Ascending aorta (tissue), 2 donors: ENCODE data around the gene CADM2. TPM values are rescaled to one million over a fixed set of nuclear protein-coding genes. Genes with fewer than 3 reads are reported as not detected.
"Not testable (repeated sequence)": the region's sequence is repeated elsewhere in the genome, so short reads cannot be mapped to it uniquely, and the experiment has no call there.

Experiments
- DNase-seq, 2 donors: peaks; one replicate each; pipeline ENCODE4 v3.0.0-alpha.2; 2019; ENCODE audit warnings: low spot score in 2 of 2
- H3K27ac ChIP-seq, 2 donors: fragments of 200-600 bp; sonication (generic); one replicate each; pipeline ENCODE4 v1.5.1; 2016 to 2017; ENCODE audit warnings: mild to moderate bottlenecking in 1 of 2
- H3K27me3 ChIP-seq: fragments of 200-600 bp; sonication (generic); one replicate; pipeline ENCODE4 v1.5.1; 2017
- H3K36me3 ChIP-seq, 2 donors: fragments of 200-600 bp; sonication (generic); one replicate each; pipeline ENCODE4 v1.5.1; 2016
- H3K4me1 ChIP-seq, 2 donors: fragments of 200-600 bp; sonication (generic); one replicate each; pipeline ENCODE4 v1.5.1; 2016 to 2017; ENCODE audit warnings: mild to moderate bottlenecking in 1 of 2
- H3K4me3 ChIP-seq, 2 donors: fragments of 200-600 bp; sonication (generic); one replicate each; pipeline ENCODE4 v1.5.1; 2016 to 2017; ENCODE audit warnings: mild to moderate bottlenecking in 1 of 2
- H3K9me3 ChIP-seq, 2 donors: fragments of 200-600 bp; sonication (generic); one replicate each; pipeline ENCODE4 v1.5.1; 2016
- intact Hi-C: fragments of 100-400 bp; cut with DNase I; formaldehyde crosslinking; loops from one replicate; pipeline ENCODE4 v1.15.1; 2023
- total RNA-seq: library from RNA; depleted of rRNA; stranded (reverse); fragments of >200 nt; gene quantifications from one replicate; pipeline ENCODE4 v1.1.0, GENCODE V29; 2016
- TF ChIP-seq, protein P1 (sequence below), 3 experiments: fragments of 200-600 bp in 2 of 3; fragments of 450-650 bp in 1 of 3; sonication (generic) in 2 of 3; IDR thresholded peaks; one replicate each; pipeline ENCODE4 v1.5.1; 2016 to 2019; ENCODE audit warnings: antibody characterized with exemption in 3 of 3, mild to moderate bottlenecking in 1 of 3, moderate library complexity in 1 of 3

Gene CADM2
- total RNA-seq, 1 donor from 2014 or later: 23.0 TPM

DNA sequence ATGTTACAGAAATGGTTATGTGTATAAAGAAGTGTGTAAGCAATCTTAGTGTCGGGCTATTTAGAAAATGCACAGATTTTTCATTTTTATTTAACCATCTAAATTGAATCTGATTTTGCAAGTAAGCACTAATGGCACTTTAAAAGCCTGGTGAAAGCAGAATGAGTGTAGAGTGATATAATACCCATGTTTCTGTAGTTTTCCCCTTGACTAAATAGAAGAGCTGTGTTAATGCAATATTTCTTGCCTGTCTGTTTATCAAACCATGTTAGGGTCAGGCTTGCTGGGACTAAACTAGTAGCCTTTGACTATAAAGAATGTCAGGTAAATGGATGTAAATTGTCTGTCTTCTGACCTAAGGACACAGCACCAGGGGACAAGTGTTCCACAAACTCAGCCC, 714.0 kb downstream of the CADM2 start:
- Histone ChIP-seq H3K4me1 (no peaks in the 10 kb centered on the region), H3K4me3 (no peak overlapping the region), H3K27me3 (no peaks in the 10 kb centered on the region), H3K9me3 (no peaks in the 10 kb centered on the region), H3K36me3 (no peaks in the 10 kb centered on the region), H3K27ac (no peak overlapping the region)
- intact Hi-C loops: no loop called here
- no peak for DNase-seq
- TF ChIP-seq, protein P1, sequence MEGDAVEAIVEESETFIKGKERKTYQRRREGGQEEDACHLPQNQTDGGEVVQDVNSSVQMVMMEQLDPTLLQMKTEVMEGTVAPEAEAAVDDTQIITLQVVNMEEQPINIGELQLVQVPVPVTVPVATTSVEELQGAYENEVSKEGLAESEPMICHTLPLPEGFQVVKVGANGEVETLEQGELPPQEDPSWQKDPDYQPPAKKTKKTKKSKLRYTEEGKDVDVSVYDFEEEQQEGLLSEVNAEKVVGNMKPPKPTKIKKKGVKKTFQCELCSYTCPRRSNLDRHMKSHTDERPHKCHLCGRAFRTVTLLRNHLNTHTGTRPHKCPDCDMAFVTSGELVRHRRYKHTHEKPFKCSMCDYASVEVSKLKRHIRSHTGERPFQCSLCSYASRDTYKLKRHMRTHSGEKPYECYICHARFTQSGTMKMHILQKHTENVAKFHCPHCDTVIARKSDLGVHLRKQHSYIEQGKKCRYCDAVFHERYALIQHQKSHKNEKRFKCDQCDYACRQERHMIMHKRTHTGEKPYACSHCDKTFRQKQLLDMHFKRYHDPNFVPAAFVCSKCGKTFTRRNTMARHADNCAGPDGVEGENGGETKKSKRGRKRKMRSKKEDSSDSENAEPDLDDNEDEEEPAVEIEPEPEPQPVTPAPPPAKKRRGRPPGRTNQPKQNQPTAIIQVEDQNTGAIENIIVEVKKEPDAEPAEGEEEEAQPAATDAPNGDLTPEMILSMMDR (IDR thresholded peaks at IDR 0.05): no peak

DNA sequence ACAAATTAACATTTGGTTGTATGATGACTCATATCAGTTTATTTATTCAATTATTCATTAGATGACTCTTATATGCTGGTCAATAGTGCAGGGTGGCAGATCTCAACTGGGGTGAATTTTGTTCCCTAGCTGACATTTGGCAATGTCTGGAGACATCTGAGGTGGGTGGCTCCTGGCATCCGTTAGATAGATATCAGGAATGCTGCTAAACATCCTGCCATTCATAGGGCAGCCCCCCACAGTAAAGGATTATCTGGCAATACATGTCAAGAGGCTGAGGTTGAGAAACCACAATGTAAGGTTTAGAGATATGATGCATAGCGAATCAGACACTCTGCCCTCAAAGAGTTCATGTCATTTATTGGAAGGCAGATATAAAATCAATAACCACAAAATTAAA, 719.9 kb downstream of the CADM2 start:
- no peaks in the 10 kb centered on the region for H3K4me1 ChIP-seq
- H3K36me3 ChIP-seq: no peaks in the 10 kb centered on the region
- no peak for DNase-seq
- H3K9me3 ChIP-seq: no peaks in the 10 kb centered on the region
- no peaks in the 10 kb centered on the region for H3K27me3 ChIP-seq
- H3K27ac ChIP-seq: no peak overlapping the region
- intact Hi-C loops: no loop called here
- H3K4me3 ChIP-seq: no peak overlapping the region
- TF ChIP-seq, protein P1 (IDR thresholded peaks at IDR 0.05): no peak

DNA sequence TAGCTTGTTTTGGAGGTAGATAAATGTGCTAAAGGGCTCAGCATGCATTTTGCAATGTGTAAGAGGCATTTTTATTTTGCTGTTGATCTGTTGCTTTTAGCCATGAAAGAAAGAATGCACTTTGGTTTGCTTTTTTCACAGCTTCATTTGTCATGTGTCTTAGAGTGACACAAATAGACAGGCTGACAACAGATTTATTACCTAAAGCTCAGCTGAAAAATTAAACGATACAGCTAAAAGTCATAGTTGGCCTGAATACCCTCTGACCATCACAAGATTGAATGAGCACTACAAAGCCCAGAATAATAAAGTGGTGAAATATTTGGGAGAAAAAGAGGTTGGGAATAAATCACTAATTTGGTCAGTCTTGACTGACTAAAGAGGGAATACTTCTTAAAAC, 723.1 kb downstream of the CADM2 start:
- no peaks in the 10 kb centered on the region for H3K36me3 ChIP-seq
- no peaks in the 10 kb centered on the region for H3K4me1 ChIP-seq
- intact Hi-C loops: no loop called here
- TF ChIP-seq, protein P1 (IDR thresholded peaks at IDR 0.05): no peak
- H3K27ac ChIP-seq: no peak overlapping the region
- H3K9me3 ChIP-seq: no peaks in the 10 kb centered on the region
- H3K27me3 ChIP-seq: no peaks in the 10 kb centered on the region
- no peak overlapping the region for H3K4me3 ChIP-seq
- no peak for DNase-seq

DNA sequence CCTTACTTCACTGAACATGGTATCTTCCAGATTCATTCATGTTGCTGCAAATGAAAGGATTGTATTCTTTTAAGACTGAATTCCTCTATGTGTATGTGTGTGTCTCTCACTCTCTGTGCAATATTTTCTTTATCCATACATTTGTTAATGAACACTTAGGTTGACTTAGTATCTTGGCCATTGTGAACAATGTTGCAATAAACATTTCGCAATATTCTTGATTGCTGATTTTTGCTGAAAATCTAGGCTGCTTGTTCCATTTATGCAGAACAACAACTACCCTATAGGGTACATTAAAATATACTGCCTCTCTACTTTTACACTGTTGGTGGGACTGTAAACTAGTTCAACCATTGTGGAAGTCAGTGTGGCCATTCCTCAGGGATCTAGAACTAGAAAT, 732.4 kb downstream of the CADM2 start:
- Histone ChIP-seq H3K36me3 (no peaks in the 10 kb centered on the region), H3K4me1 (no peaks in the 10 kb centered on the region), H3K27me3 (no peaks in the 10 kb centered on the region), H3K27ac (no peak overlapping the region), H3K4me3 (no peak overlapping the region), H3K9me3 (no peaks in the 10 kb centered on the region)
- intact Hi-C loops: no loop called here
- TF ChIP-seq, protein P1 (IDR thresholded peaks at IDR 0.05): no peak
- DNase-seq: no peak

DNA sequence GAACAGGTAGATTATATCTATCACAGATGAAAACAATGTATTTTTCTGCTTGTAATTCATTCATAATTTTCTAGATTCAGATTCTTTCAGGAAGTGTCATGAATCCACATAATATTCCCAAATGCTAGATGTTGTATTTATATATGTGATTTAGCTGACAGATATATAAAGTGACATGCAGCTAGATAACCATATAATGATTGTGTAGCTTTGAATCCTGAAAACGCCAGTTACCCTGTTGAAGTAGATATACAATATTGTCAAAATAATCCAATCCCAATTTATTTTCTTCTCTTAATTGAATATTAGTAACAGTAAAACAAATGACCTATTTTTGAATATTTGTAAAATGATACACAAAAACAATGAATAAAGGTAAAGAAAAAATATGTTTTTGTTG, 738.4 kb downstream of the CADM2 start:
- TF ChIP-seq, protein P1 (IDR thresholded peaks at IDR 0.05): no peak
- H3K27ac ChIP-seq: no peak overlapping the region
- H3K4me3 ChIP-seq: no peak overlapping the region
- no peaks in the 10 kb centered on the region for H3K4me1 ChIP-seq
- H3K9me3 ChIP-seq: no peaks in the 10 kb centered on the region
- H3K36me3 ChIP-seq: no peaks in the 10 kb centered on the region
- H3K27me3 ChIP-seq: no peaks in the 10 kb centered on the region
- intact Hi-C loops: no loop called here
- no peak for DNase-seq

DNA sequence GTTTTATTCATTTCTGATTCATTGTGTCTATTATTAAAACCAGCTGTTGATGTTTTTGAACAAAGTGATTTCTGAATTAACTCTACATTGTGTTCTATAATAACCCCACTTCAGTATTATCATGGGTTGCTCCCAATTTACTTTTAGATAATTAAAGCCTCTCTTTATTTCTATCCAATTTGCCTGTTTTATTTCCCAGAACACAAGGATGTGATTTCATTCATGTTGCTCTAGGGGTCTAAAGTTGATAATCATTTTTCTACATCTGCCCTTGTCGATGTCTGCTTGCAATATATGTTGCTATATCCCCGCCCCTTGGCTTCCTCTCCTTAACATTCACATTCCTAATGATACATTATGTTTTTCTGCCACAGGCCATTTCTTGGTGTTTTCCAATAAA, 747.3 kb downstream of the CADM2 start:
- Histone ChIP-seq H3K4me3 (no peak overlapping the region), H3K27me3 (no peaks in the 10 kb centered on the region), H3K4me1 (no peaks in the 10 kb centered on the region), H3K27ac (no peak overlapping the region), H3K36me3 (no peaks in the 10 kb centered on the region), H3K9me3 (no peaks in the 10 kb centered on the region)
- intact Hi-C loops: no loop called here
- TF ChIP-seq, protein P1 (IDR thresholded peaks at IDR 0.05): no peak
- no peak for DNase-seq

DNA sequence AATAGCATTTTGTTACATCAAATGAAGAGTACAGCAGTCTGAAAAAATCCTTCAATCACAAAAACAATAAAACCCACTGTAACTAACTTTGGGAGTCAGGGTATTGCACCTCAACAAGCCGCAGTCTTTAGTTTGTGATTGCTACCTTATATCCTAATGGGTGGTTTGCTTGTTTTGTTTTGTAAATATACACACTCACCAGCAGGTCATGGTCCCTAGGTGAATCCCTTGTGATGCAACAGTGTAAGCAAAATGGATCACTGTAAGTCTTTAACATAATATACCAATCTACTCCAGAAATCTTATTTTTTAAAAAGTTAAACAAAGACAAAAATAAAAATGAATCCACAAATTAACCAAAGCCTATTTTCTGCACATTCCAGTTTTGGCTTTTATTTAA, 749.5 kb downstream of the CADM2 start:
- H3K27ac ChIP-seq, H3K36me3 ChIP-seq, H3K27me3 ChIP-seq, H3K4me3 ChIP-seq, H3K4me1 ChIP-seq, intact Hi-C loops, H3K9me3 ChIP-seq, DNase-seq: not testable (repeated sequence)
